ENCODE data around the gene OR2G6.
"Not testable (repeated sequence)": the region's sequence is repeated elsewhere in the genome, so short reads cannot be mapped to it uniquely, and the experiment has no call there.

DNA sequence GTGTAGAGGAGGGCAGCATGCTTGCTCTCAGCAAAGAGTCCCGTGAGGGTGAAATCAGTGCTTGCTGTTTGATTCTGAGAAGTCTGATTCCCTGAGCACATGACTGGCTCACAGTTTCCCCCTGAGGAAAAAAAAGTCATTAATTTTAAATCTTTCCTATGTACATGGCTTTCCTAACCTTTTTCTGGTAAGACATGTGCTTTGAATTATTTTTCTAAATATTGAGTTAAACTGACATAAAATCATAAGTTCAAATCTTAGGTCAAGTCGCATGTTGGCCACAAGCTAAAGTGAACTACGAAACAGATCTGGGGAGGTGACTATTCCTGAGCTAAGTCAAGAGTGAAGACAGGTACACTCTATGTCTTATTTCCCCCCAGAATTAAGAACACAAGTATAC, 66.8 kb downstream of the OR2G6 start, which contains the start of gene OR2T34:
- not testable (repeated sequence) for TF ChIP-seq EZH2 (IDR thresholded peaks at IDR 0.05; ENCODE audit: low read length, unreplicated experiment); EZH2phosphoT487 (IDR thresholded peaks at IDR 0.05; ENCODE audit: borderline replicate concordance, low read length)
- TF ChIP-seq, protein P1, sequence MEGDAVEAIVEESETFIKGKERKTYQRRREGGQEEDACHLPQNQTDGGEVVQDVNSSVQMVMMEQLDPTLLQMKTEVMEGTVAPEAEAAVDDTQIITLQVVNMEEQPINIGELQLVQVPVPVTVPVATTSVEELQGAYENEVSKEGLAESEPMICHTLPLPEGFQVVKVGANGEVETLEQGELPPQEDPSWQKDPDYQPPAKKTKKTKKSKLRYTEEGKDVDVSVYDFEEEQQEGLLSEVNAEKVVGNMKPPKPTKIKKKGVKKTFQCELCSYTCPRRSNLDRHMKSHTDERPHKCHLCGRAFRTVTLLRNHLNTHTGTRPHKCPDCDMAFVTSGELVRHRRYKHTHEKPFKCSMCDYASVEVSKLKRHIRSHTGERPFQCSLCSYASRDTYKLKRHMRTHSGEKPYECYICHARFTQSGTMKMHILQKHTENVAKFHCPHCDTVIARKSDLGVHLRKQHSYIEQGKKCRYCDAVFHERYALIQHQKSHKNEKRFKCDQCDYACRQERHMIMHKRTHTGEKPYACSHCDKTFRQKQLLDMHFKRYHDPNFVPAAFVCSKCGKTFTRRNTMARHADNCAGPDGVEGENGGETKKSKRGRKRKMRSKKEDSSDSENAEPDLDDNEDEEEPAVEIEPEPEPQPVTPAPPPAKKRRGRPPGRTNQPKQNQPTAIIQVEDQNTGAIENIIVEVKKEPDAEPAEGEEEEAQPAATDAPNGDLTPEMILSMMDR (conservative IDR thresholded peaks at IDR 0.05; ENCODE audit: low read depth, low read length): not testable (repeated sequence)
